Stimulated activated CD4-positive, alpha-beta T cell treated with anti-CD3 and anti-CD28 coated beads, Interleukin-15, amount 100 ng/mL, for 1 hour (primary cell): ENCODE results near the gene HSPG2.

Experiments used
- DNase-seq, 2 donors: peaks; one replicate each; pipeline ENCODE4 v3.0.0-alpha.2; 2020; ENCODE audit warnings: low read depth in 1 of 2, low spot score in 1 of 2

HSPG2 gene

DNA sequence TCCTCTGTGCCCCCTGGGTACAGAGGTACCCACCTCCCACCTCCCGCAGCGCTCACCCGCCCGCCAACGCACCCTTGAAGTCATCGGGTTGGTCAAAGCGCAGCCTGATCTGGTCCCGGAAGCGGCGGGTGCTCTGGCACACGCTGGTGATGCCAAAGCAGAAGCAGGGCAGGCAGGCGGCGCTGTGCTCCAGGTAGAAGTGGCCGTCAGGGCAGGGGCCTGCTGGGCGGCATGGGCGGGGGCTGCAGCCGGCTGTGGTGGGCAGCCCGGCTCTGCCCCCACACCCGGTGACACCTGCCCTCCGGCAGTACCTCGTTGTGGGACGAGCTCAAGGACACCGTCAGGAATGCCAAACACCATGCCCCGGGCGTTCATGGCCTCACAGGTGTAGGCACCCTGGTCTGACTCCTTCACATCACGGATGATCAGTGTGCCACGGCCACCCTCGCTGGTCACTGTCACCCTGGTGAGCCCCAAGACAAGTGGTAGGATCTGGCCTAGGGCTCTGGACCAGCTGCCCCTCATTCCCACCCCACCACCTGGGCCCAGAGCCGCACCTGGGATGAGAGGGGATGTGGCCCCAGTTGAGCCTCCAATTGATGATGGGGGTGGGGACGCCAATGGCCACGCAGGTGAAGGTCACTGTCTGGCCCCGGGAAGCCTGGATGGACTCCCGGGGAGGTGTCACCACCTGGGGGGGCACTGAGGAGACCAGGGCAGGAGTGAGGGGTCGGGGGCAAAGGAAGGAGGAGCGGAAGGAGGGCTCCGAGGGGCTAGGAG, 52.5 kb downstream of the HSPG2 start:
- DNase-seq: no peak

DNA sequence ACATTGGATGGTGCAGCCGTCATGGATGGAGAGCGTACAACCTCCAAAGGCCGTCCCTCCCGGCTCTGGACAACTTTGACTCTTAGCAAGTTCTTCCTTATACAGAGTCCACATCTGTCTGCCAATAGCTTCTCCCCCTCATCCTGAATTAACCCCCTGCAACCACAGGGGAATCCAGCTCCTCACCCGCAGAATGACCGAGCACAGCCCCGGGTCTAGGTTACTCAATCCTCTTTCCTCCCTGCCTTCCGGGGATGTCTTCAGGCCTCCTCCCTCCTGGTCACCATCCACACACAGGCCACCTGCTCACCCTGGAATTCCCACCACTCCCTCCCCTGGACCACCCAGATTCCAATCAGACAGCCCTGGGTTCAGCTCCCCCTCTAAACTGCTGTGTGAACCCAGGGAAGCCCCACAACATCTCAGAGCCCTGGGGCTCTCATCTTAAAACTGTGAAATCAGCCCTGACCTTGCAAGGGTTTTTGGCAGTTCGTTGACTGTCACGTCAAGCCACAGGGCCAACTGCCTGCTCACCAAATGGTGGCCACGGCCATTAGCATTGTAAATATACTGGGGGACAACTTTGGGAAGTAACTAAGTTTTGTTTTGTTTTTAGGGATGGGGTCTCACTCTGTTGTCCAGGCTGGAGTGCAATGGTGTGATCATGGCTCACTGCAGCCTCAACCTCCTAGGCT, 54.2 kb downstream of the HSPG2 start:
- no peak for DNase-seq

DNA sequence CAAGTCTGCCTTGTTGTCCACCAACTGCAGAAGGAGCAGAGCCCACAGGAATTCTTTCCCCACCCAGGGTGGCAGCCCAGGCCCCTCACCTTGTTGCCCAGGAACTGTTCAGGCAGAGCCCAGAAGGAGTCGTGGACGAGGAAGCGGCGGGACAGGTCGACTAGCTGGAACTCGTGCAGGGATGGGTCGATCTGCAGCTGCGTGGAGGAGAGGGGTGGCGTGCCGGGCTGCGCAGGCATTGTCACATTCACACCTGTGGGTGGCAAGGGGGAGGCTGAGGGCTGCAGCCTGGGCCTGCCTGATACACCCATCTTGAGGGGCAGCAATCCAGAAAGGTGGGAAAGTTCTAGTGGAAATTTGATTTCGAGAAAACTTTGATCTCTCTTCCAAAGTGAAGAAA, 55.9 kb downstream of the HSPG2 start:
- no peak for DNase-seq

DNA sequence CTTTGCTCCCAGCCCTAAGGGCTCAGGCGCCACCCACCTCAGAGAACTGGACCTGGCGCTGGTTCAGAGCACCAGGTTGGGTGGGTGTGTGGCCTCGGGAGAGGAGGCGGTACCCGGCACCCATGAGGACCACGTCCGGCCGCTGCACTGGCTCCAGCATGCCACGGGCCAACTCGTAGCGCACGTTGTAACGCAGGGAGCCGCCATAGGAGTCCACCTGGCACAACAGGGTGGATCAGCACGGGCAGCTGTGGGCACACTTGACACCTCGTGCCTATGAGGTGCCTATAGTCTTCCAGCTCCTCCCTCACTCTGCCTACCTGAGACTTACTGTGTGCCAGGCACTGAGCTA, 56.5 kb downstream of the HSPG2 start:
- no peak for DNase-seq

DNA sequence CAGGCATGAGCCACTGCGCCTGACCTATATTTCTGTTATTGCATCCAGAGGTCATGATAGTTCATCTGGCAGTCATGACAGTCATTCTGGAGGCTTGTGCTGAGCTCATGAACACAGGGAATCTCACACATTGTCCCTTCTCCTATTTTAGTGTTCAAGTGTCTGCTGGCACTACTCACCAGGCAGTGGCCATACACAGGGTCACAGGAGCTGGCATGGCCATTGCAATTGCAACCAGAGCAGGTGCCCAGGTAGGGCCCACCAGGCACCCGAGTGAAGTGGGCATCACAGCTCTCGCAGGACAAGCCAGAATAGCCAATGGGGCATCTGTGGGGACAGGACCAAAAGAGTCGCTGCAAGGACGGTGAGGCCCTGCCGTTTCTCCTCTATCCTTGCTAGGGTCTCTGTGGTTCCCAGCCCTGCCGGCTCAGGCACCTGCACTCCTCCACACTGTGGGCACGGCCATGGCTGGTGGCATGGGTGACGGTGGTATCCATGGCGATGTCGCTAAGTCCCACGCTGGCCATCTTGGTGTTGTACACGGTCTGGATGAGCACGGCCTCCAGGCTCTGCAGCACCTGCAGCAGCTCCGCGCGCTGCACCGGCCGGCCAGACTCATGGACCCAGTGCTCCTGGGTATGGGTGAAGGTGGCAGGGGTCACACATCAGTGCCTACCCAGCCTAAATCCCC, 57.0 kb downstream of the HSPG2 start:
- no peak for DNase-seq

DNA sequence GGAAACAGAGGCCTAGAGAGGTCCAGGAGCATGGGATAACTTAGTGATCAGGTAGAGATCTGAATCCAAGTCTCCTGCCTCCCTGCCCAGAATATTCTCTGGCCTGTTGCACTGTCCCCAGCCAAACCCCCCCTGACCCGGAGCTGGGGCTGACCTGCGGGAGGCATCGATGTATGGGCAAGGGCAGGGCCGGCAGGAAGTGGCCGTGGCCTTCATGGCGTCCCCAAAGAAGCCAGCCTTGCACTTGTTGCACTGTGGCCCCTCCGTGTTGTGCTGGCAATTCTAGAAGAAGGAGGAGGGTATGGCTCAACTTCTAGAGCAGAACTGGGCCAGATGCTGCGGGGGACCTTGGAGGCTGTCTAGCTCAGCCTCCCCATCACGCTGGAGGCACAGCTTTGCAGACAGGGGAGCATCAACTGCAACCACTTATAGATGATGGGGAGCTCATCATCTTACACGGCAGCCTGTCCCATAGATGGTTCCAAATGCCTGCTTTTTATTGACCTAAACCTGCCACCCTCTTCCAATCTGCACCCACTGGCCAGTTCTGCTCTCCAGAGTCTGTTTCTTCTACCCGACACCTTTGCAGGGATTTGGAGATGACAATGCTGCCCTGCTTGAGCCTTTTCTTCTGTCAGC, 58.2 kb downstream of the HSPG2 start:
- no peak for DNase-seq

DNA sequence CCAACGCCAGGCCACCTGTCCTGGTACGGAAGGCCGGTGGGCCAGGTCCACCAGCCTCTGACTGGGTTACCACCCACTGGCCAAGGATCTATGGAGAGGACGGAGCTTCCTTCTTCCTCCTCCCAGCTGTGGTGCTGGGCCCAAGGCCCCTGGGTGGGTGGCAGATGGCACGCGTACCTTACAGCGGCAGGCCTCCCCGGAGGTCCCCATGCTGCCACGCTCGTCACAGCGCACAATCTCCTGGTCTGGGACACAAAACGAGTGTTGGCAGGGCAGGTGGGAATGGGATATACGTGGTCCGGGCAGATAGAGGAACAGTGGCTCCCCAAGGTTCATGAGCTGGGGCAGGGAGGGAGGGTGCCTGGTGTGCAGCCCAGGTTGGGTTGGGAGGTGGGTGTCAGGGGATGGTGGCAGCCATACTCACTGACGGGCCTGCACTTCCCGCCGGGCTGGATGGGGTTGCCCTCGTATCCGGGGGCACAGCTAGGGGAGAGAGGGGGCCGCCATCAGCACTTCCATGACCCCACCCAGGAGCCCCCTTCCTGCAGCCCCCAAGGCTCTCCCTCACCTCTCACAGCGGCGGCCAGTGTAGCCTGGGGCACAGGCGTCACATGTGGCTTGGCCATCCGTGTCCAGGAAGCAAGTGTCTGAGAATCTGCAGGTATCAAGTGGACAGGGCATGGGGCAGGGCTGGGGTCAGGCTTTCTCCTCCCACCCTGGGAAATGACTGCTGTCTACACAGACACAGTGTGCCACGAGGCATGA, 58.9 kb downstream of the HSPG2 start:
- DNase-seq: no peak

DNA sequence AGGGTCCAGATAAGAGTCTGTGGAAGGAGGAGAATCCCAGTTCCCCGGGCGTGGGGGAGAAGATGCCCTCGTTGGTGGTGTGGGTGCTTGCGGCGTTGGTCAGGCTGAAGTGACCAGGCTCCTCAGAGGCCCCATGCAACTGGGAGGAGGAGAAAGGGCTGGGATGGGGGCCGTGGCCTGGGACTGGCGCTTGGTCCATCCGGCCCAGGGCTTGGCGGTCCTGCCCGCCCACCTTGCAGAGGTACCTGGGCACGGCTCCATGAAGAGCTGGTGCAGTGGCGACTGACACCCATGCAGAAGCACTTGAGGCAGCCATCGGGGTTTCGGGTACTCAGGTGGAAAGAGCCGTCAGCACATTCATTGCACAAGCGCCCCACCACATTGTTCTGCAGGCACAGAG, 60.8 kb downstream of the HSPG2 start:
- no peak for DNase-seq

DNA sequence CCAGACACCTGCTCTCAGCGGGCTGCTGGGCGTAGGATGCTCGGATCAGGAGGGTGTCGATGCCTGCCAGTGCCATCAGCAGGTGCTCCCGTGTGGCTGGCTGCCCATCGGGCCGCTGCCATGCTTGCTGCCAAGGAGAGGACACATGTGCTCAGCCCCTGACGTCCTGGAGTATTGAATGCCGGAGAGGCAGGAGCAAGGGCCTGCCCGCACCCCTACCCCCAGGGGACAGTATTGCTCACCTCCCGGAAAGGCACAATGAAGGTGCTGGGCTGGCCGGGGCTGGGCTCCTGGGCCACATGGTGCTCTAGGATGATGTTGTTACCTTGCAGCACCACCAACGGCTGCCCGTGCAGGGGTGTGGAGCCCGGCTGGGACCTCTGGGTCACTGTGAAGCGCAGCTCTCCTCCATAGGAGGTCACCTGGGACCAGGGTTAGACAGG, 61.5 kb downstream of the HSPG2 start:
- no peak for DNase-seq

DNA sequence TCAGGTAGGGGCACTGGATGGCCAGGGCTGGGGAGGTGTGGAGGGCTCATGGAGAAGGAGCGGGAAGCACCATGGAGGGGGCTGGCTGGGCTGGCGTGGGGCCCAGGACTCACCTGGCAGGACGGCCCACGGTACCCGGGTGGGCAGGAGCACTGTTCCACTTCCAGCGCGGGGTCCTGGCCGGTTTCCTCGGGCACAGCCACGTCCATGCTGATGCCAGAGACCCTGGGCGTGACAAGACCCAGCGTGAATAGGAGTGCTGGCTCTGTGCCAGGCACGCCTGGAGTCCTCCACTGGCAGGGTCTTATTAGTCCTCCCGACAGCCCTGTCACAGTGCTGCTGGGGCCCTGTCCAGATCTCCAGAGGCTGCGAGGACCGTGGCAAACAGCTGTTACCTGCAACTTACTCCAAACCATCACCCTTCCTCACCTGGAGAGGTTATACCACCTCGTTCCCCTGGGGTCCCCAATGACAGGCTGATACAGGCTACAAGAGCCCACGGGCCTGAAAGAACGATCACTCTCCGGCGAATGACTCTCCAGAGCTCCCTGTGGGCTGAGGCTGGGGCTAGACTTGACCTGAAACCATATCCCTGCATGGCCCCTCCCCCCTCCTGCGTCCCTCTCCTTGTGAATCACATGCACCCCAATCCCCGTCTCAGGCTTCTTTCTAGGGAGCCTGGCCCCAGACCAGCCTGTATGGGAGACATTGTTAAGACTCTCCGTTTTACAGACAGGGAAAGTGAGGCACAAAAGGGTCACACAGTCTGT, 62.1 kb downstream of the HSPG2 start:
- DNase-seq: no peak

DNA sequence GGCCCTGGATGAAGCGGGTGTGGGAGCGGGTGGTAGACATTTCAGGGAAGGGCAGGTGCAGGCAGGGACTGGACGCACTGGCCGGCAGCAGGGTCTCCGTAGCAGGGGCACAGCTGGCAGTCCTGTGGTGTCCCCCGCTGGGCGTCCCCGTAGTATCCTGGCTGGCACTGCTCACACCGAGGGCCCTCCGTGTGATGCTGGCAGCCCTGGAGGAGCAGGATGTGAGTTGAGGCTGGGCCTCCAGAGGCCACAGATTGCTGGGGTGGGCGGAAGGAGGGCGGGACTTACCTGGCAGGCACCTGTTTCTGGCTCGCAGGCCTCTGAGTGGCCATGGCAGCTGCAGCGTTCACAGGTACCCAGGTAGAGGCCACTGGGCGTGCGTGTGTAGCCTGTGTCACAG, 62.8 kb downstream of the HSPG2 start:
- DNase-seq: no peak

DNA sequence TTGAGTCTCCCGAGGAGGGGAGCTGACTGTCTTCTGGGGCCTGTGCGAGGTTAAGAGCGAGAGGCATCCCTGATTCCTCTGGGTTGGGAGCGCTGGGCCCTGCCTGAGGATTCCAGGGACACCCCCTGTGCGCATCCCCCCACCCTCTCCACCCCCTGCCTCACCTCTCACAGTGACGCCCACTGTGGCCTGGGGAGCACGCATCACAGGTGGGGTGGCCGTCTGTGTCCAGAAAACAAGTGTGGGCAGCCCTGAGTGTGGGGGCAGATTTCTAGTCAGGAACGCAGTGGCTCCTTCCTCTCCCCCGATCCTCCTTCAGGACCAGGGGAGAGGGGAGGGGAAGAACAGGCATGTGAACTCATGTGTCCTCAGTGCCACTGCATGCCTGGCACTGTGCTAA, 63.3 kb downstream of the HSPG2 start:
- DNase-seq: no peak

DNA sequence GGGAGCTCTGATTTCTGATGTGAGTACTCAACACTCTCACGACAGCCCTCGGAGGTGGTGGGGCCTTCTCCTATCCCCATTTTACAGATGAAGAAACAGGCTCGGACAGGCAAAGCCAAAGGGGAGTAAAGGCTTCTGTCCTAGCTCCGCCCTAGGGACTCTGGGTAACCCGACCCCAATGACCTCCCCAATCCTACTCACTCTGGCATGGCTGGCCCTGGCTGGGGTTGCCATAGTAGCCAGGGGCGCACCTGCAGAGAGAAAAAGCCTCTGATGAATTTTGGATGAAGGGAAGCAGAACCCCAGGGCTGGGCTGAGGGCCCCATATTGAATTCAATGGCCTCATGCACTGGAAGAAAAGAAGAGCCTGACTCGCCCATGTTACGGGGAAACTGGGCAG, 63.9 kb downstream of the HSPG2 start:
- no peak for DNase-seq

DNA sequence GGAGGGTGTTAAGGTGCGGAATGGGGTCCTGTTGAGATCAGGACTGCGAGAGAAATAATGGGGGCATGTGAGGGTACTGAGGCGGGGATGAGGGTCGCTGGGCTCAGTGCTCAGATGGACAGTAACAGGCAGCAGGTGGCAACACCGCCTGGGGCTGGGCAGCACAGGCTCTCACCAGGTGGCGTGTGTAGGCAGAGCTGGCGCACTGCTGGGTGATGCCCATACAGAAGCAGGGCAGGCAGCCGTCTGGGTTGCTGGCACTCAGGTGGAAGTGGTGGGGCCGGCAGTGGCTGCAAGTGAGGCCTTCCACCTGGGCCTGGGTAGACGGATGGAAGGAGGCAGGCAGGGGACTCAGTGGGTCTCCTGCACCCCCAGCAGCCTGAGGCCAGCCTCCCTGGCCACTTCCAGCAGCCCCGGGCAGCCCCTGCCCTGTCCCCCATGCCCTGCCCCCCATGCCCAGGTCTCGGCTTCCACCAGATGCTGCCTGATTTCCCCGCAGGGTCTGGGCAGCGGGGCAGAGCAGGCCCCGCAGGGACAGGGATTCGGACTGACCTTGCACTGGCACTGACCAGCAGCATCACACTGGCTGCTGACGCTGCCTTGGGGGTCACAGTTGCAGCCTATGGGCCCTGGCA, 64.5 kb downstream of the HSPG2 start:
- no peak for DNase-seq

DNA sequence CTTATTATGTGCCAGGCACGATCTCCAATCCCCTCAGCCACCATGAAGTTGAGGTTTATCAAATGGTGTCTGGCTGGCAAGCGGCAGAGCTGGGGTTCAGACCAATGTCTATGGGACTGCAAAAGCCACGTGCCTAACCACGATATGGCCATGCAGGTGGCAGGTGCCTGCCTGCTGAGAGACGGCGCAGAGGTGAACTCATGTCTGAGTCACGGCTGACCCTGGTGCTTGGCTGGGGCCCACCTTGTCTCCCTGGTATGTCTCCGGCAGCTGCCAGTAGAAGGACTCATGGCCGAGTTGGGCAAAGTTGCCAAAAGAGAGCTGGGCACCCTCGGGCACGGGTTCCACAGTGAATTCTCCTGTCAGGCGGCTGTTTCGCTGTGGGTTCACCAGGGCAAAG, 65.2 kb downstream of the HSPG2 start:
- no peak for DNase-seq

DNA sequence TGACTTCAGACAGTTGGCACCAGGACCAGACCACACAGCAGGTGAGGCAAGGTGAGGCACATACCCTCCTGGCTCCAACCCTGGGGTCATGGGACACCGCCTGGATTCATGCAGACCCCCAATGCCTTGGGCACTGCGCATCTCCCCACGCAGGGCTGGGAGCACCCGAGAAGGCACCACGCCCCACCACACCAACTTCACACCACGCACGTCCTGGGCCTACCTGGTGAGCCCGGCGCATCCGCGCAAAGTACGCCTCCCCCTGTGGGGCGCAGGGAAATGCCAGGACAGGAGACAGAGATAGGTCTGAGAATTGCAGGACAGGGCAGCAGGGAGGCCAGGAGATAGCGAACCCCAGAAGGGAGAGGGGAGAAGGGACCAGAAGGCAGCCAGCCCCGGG, 66.5 kb downstream of the HSPG2 start:
- no peak for DNase-seq

DNA sequence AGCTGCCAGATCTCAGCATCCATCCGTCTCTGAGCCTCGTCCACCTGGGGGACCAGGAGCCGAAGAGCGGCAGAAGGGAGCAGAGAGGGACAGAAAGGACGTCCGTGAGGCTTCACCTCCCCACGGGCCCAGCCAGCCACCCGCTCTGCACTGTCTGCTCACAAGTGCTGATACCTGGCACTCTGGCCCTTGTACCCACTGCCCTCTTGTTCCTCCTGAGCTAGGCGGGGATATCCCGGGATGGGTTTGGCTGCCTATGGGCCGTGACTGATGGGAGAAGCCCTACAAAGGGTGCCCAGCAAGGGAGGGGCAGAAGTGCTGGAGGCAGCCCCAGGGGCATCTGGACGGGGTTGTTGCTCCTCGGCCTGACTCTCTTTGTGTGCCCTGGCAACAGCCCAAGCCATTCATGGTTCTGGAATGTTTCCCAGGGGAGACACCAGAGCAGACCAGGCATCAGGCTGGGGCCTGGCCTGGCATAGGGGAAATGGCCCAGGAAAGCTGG, 67.4 kb downstream of the HSPG2 start:
- no peak for DNase-seq

DNA sequence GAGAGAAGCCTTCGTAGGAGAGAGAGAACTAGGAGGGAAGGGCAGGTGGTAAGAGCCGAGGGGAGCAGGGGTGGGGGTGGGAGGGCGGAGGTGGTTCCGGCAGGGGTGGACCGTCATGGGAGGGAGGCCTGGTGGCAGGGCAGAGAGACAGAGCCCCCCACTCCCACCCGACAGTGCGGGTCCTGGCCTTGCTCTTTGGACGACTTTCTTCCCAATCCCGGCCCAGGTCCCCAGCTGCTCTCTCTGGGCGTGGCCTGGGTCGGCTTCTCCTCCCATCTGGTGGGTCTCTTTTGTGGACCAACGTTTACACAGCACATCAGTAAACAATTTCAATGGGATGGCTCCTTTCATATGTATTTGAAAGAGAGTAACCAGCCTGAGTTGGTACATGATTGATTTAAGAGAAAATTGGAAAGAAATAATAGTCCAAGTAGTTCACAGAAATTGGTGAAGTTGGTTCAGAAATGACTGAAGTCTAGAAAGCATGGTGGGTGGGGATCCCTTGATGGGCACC, 68.1 kb downstream of the HSPG2 start:
- no peak for DNase-seq

DNA sequence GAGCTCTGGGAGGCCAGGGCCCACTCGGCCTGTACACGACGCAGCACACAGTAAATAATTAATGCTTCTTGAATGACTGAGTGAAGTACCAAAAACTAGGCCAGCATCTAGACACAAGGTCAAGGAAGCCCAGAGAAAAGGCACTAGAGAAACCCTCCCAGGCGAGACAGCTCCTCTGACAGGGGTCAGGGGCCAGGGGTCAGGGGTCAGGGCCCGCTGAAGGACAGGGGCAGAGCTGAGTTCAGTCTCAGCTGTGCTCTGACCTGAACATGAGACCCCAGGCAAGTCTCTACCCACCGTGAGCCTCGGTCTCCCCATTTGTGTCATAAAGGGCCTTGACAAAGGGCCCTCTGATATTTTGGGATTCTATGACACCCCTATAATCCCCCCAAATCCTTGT, 68.6 kb downstream of the HSPG2 start:
- DNase-seq: no peak
